ENCODE measurements around the gene ARHGEF37.

The ARHGEF37 gene

GRCh38 chr5:149681252-149681651 is 100.0 kb downstream of the ARHGEF37 start:
- DNase-seq = no peak

GRCh38 chr5:149681922-149682321 is 100.6 kb downstream of the ARHGEF37 start:
- no peak for DNase-seq

- no peak for DNase-seq
Observed at GRCh38 chr5:149682532-149683075, 101.3 kb downstream of the ARHGEF37 start.

- no peak for DNase-seq
Observed at GRCh38 chr5:149683964-149684363, 102.7 kb downstream of the ARHGEF37 start.

- DNase-seq = no peak
Observed at GRCh38 chr5:149684371-149684770, 103.1 kb downstream of the ARHGEF37 start.

All from midbrain (tissue), 1 donor.